Tibial nerve (tissue), 4 donors: ENCODE results near the gene SERPINC1.

ENCODE experiments used
- EP300 ChIP-seq, 2 donors: sonication (generic); formaldehyde crosslinking; IDR thresholded peaks; one replicate each; pipeline ENCODE4 v1.6.1; 2017; ENCODE audit warnings: antibody characterized with exemption in 2 of 2, mild to moderate bottlenecking in 1 of 2
- POLR2A ChIP-seq, 2 donors: fragments of 450-650 bp; IDR thresholded peaks; one replicate each; pipeline ENCODE4 v1.6.1; 2017; ENCODE audit warnings: antibody characterized with exemption in 2 of 2, mild to moderate bottlenecking in 2 of 2, moderate library complexity in 2 of 2
- TF ChIP-seq, protein P1 (sequence below), 5 experiments: fragments of 200-600 bp in 3 of 5; fragments of 450-650 bp in 2 of 5; sonication (generic) in 3 of 5; IDR thresholded peaks; one replicate each; pipeline ENCODE4 v1.5.1; 2016 to 2019; ENCODE audit warnings: antibody characterized with exemption in 5 of 5, mild to moderate bottlenecking in 3 of 5, moderate library complexity in 2 of 5

DNA sequence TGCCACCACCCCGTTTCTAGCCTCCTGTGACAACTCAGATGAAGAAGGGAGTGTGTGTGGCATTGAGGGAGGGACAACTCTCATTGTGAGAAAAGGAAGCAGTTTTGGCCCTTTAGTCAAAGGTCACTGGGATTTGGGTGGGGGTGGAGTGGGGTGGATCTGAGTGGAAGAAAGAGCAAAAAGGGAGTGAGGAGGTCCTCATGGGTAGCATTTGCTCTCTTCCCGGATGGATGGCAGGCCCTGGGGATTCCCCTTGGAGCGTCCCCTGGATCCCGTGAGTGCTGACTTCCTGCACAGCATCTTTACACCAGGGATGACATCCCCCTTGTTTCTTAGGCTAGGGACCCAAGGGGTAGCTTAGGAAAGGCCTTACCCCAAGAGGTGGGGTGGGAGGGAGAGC, 460 bp downstream of the SERPINC1 start:
- TF ChIP-seq, protein P1, sequence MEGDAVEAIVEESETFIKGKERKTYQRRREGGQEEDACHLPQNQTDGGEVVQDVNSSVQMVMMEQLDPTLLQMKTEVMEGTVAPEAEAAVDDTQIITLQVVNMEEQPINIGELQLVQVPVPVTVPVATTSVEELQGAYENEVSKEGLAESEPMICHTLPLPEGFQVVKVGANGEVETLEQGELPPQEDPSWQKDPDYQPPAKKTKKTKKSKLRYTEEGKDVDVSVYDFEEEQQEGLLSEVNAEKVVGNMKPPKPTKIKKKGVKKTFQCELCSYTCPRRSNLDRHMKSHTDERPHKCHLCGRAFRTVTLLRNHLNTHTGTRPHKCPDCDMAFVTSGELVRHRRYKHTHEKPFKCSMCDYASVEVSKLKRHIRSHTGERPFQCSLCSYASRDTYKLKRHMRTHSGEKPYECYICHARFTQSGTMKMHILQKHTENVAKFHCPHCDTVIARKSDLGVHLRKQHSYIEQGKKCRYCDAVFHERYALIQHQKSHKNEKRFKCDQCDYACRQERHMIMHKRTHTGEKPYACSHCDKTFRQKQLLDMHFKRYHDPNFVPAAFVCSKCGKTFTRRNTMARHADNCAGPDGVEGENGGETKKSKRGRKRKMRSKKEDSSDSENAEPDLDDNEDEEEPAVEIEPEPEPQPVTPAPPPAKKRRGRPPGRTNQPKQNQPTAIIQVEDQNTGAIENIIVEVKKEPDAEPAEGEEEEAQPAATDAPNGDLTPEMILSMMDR (IDR thresholded peaks at IDR 0.05): no peak
- no peak for TF ChIP-seq EP300 (IDR thresholded peaks at IDR 0.05)
- no peak for TF ChIP-seq POLR2A (IDR thresholded peaks at IDR 0.05)
